Nephron progenitor cell (in vitro differentiated cells): ENCODE data around the gene ABHD1.

Experiments
- DNase-seq: peaks from one replicate; pipeline ENCODE4 v3.0.0; 2021
- H3K27ac Mint-ChIP-seq: 2 replicates; pipeline ENCODE4 v1.8.0; 2021; ENCODE audit warnings: mild to moderate bottlenecking, moderate library complexity, mixed read lengths
- H3K27me3 Mint-ChIP-seq: 2 replicates; pipeline ENCODE4 v1.8.0; 2021; ENCODE audit warnings: mild to moderate bottlenecking, low read depth, mixed read lengths; ENCODE audit not compliant: poor library complexity
- H3K36me3 Mint-ChIP-seq: 2 replicates; pipeline ENCODE4 v1.8.0; 2021; ENCODE audit warnings: low read depth, mixed read lengths
- H3K4me1 Mint-ChIP-seq: 2 replicates; pipeline ENCODE4 v1.8.0; 2021; ENCODE audit warnings: mixed read lengths
- H3K4me3 Mint-ChIP-seq: 2 replicates; pipeline ENCODE4 v1.8.0; 2021; ENCODE audit warnings: mild to moderate bottlenecking, moderate library complexity, mixed read lengths
- H3K9me3 Mint-ChIP-seq: 2 replicates; pipeline ENCODE4 v1.8.0; 2021; ENCODE audit warnings: mild to moderate bottlenecking, moderate library complexity, mixed read lengths
- CTCF ChIP-seq: fragments of 200-600 bp; sonication (generic); IDR thresholded peaks from 2 replicates; pipeline ENCODE4 v1.5.0; 2021; ENCODE audit warnings: antibody characterized with exemption

The ABHD1 gene

GRCh38 chr2:27086090-27086723 is 37.4 kb upstream of the ABHD1 start:
- Mint-ChIP-seq H3K4me3 (peak overlapping the region; percentile 81), H3K4me1 (peaks cover 31% of the 10 kb centered on the region), H3K27me3 (peaks cover 33% of the 10 kb centered on the region), H3K9me3 (no peaks in the 10 kb centered on the region), H3K36me3 (no peaks in the 10 kb centered on the region), H3K27ac (no peak overlapping the region)
- TF ChIP-seq CTCF: peak; percentile 73
- DNase-seq: peak; percentile 98

- Mint-ChIP-seq H3K36me3 (no peaks in the 10 kb centered on the region), H3K4me1 (peaks cover 29% of the 10 kb centered on the region), H3K4me3 (peak within 1 kb of the TSS; percentile 81), H3K27me3 (peaks cover 34% of the 10 kb centered on the region), H3K27ac (no peak within 1 kb of the TSS), H3K9me3 (no peaks in the 10 kb centered on the region)
- DNase-seq: peak; percentile 58
- TF ChIP-seq CTCF: no peak
These were observed 36.7 kb upstream of the ABHD1 start, which contains the start of gene KHK for GRCh38 chr2:27086724-27087593. Gene KHK, plus strand, starts transcription at chr2:27086772. Its CDS starts 488 bp downstream, at chr2:27087260.

GRCh38 chr2:27087823-27088410 is 35.7 kb upstream of the ABHD1 start:
- Mint-ChIP-seq H3K27me3 (peaks cover 36% of the 10 kb centered on the region), H3K4me3 (peak overlapping the region; percentile 46), H3K36me3 (no peaks in the 10 kb centered on the region), H3K27ac (no peak overlapping the region), H3K9me3 (no peaks in the 10 kb centered on the region), H3K4me1 (peaks cover 39% of the 10 kb centered on the region)
- no peak for TF ChIP-seq CTCF
- DNase-seq: no peak

GRCh38 chr2:27088634-27089033 is 35.0 kb upstream of the ABHD1 start:
- Mint-ChIP-seq H3K27ac (no peak overlapping the region), H3K4me1 (peaks cover 36% of the 10 kb centered on the region), H3K27me3 (peaks cover 36% of the 10 kb centered on the region), H3K4me3 (peak overlapping the region; percentile 8), H3K9me3 (no peaks in the 10 kb centered on the region), H3K36me3 (no peaks in the 10 kb centered on the region)
- no peak for TF ChIP-seq CTCF
- no peak for DNase-seq

- no peak for TF ChIP-seq CTCF
- peaks cover 37% of the 10 kb centered on the region for H3K27me3 Mint-ChIP-seq
- H3K4me1 Mint-ChIP-seq: peaks cover 32% of the 10 kb centered on the region
- H3K9me3 Mint-ChIP-seq: no peaks in the 10 kb centered on the region
- no peaks in the 10 kb centered on the region for H3K36me3 Mint-ChIP-seq
- no peak overlapping the region for H3K27ac Mint-ChIP-seq
- no peak overlapping the region for H3K4me3 Mint-ChIP-seq
- no peak for DNase-seq
These were observed 34.3 kb upstream of the ABHD1 start for GRCh38 chr2:27089111-27089954.
